HepG2 (cell line): ENCODE data around the gene CDH23. TPM values are rescaled to one million over a fixed set of nuclear protein-coding genes. Genes with fewer than 3 reads are reported as not detected.

Experiments
- ATAC-seq: fragments of 200-7000 bp; cut with Tn5 transposase; 3 replicates; pipeline ENCODE4 v1.9.1; 2020; ENCODE audit warnings: mild to moderate bottlenecking, moderate library complexity
- BruUV-seq: library from RNA; stranded (reverse); fragments of 400-500 nt; replicated peaks from 2 replicates; lab custom pipeline; 2021; lab: Mats Ljungman, UMichigan
- CTCF ChIA-PET: fragments of 300-600 bp; formaldehyde crosslinking; extraction: SDS; loops from one replicate; lab custom pipeline; 2021; ENCODE audit warnings: low total read pairs, inconsistent platforms, low intra/inter-chr PET ratio; lab: Yijun Ruan, JAX
- POLR2A ChIA-PET: fragments of 350-600 bp; sonication (Branson Sonifier 250); formaldehyde crosslinking; loops from one replicate; lab custom pipeline; 2020; ENCODE audit warnings: antibody characterized with exemption, inconsistent platforms; lab: Yijun Ruan, JAX
- DNase-seq: peaks from one replicate; pipeline ENCODE4 v3.0.0-alpha.2; 2015; ENCODE audit warnings: low spot score
- FAIRE-seq: peaks from 3 replicates; lab custom pipeline; 2011; peaks lifted over from hg19 to GRCh38; lab: Jason Lieb, UNC
- H2AFZ ChIP-seq: one replicate; pipeline ENCODE4 v1.6.1; 2011; ENCODE audit warnings: low read length, inconsistent platforms
- H3K27ac ChIP-seq: fragments of 300-600 bp; 3 replicates; pipeline ENCODE4 v1.8.0; 2011; ENCODE audit warnings: mixed run types, mild to moderate bottlenecking, mixed read lengths, low read length, inconsistent platforms; ENCODE audit not compliant: insufficient read depth; ENCODE audit errors: extremely low read length
- H3K27me3 ChIP-seq, 2 experiments: fragments of 200-600 bp in 1 of 2; 2 replicates in 1 of 2; 3 replicates in 1 of 2; pipeline versions ENCODE4 v1.6.0 to v1.8.0; 2011; ENCODE audit warnings: low read length in 2 of 2, mild to moderate bottlenecking in 2 of 2, moderate library complexity in 2 of 2, inconsistent platforms in 1 of 2; ENCODE audit not compliant: insufficient read depth in 2 of 2, control insufficient read depth in 1 of 2
- H3K36me3 ChIP-seq, 2 experiments: fragments of 200-600 bp in 1 of 2; replicated peaks in 1 of 2; 2 replicates in 1 of 2; 3 replicates in 1 of 2; pipeline versions ENCODE4 v1.5.1 to v1.8.0; 2011; ENCODE audit warnings: low read length in 2 of 2, inconsistent platforms in 1 of 2; ENCODE audit not compliant: insufficient read depth in 2 of 2, control insufficient read depth in 1 of 2
- H3K4me1 ChIP-seq: 2 replicates; pipeline ENCODE4 v1.5.1; 2012; ENCODE audit warnings: low read length, inconsistent platforms; ENCODE audit not compliant: insufficient read depth
- H3K4me2 ChIP-seq: 2 replicates; pipeline ENCODE4 v1.6.0; 2011; ENCODE audit warnings: low read depth, low read length, inconsistent platforms
- H3K4me3 ChIP-seq, 3 experiments: fragments of 200-600 bp in 1 of 3; sonication (generic), shearing (Covaris generic) in 1 of 3; replicated peaks in 1 of 3; 2 replicates each; pipeline ENCODE4 v1.5.1; 2011 to 2016; ENCODE audit warnings: low read length in 3 of 3, inconsistent platforms in 2 of 3, low read depth in 2 of 3, mild to moderate bottlenecking in 2 of 3, control low read depth in 1 of 3, mixed read lengths in 1 of 3; ENCODE audit not compliant: insufficient read depth in 1 of 3
- H3K79me2 ChIP-seq: one replicate; pipeline ENCODE4 v1.6.1; 2011; ENCODE audit warnings: low read length, inconsistent platforms; ENCODE audit not compliant: insufficient read depth
- H3K9ac ChIP-seq: 2 replicates; pipeline ENCODE4 v1.6.0; 2011; ENCODE audit warnings: mild to moderate bottlenecking, low read depth, low read length, inconsistent platforms; ENCODE audit not compliant: insufficient read depth
- H3K9me3 ChIP-seq: 2 replicates; pipeline ENCODE4 v1.5.1; 2012; ENCODE audit warnings: mild to moderate bottlenecking, low read length
- H4K20me1 ChIP-seq: 2 replicates; pipeline ENCODE4 v1.6.0; 2011; ENCODE audit warnings: inconsistent platforms, mild to moderate bottlenecking, low read length, moderate library complexity; ENCODE audit not compliant: insufficient read depth
- CAMTA2 ChIP-seq: sonication (generic); formaldehyde crosslinking; IDR thresholded peaks from 2 replicates; pipeline ENCODE4 v1.4.0; 2020; ENCODE audit warnings: mild to moderate bottlenecking, missing genetic modification reagents, borderline replicate concordance
- MAFG ChIP-seq: sonication (generic); formaldehyde crosslinking; IDR thresholded peaks from 2 replicates; pipeline ENCODE4 v1.5.1; 2020; ENCODE audit warnings: mild to moderate bottlenecking, missing genetic modification reagents
- MAZ ChIP-seq, 2 experiments: sonication (generic) in 1 of 2; formaldehyde crosslinking in 1 of 2; IDR thresholded peaks; 2 replicates each; pipeline versions ENCODE4 v1.5.0 to v1.6.1; 2012 to 2020; ENCODE audit warnings: low read depth in 2 of 2, mild to moderate bottlenecking in 2 of 2, borderline replicate concordance in 1 of 2, improper control_type of control experiment in 1 of 2, low read length in 1 of 2, missing genetic modification reagents in 1 of 2, moderate library complexity in 1 of 2
- RAD21 ChIP-seq: fragments of 450-650 bp; formaldehyde crosslinking; IDR thresholded peaks from 2 replicates; pipeline ENCODE4 v1.5.0; 2020; ENCODE audit warnings: mild to moderate bottlenecking
- SALL1 ChIP-seq: sonication (generic); formaldehyde crosslinking; IDR thresholded peaks from 2 replicates; pipeline ENCODE4 v1.8.0; 2022; ENCODE audit warnings: mild to moderate bottlenecking, missing genetic modification reagents
- SMC3 ChIP-seq: IDR thresholded peaks from 2 replicates; pipeline ENCODE4 v1.6.1; 2011; ENCODE audit warnings: low read length, improper control_type of control experiment
- TEAD3 ChIP-seq: optimal IDR thresholded peaks from 2 replicates; pipeline ENCODE3; 2016; ENCODE audit warnings: borderline replicate concordance
- ZBTB7B ChIP-seq: sonication (generic); formaldehyde crosslinking; IDR thresholded peaks from 2 replicates; pipeline ENCODE4 v1.4.0; 2020; ENCODE audit warnings: missing genetic modification reagents
- ZMYM4 ChIP-seq: sonication (generic); formaldehyde crosslinking; IDR thresholded peaks from 2 replicates; pipeline ENCODE4 v1.8.1; 2023; ENCODE audit warnings: mild to moderate bottlenecking, missing genetic modification reagents
- ZNF263 ChIP-seq: sonication (generic); formaldehyde crosslinking; IDR thresholded peaks from 2 replicates; pipeline ENCODE4 v1.4.0; 2020; ENCODE audit warnings: missing genetic modification reagents
- ZNF749 ChIP-seq: sonication (generic); formaldehyde crosslinking; IDR thresholded peaks from 2 replicates; pipeline ENCODE4 v1.8.0; 2022; ENCODE audit warnings: mild to moderate bottlenecking, missing genetic modification reagents, moderate library complexity, borderline replicate concordance
- WGBS: methylation state at CpG from one replicate; pipeline ENCODE4 v1.1.6; 2017; ENCODE audit warnings: low lambda C conversion rate; 5-methylcytosine and 5-hydroxymethylcytosine counted together
- in situ Hi-C: cut with HindIII; loops from 2 replicates; pipeline ENCODE4 v1.10.0; 2017; ENCODE audit warnings: low pct_unique_long_range_greater_than_20kb; ENCODE audit not compliant: extremely low pct_ligation_motif_present
- intact Hi-C: fragments of 100-400 bp; cut with micrococcal nuclease; formaldehyde crosslinking; loops from one replicate; pipeline ENCODE4 v1.10.0; 2022; ENCODE audit not compliant: unreplicated experiment
- polyA plus RNA-seq, 8 experiments: library from polyadenylated mRNA; depleted of rRNA in 3 of 8; stranded (reverse) in 7 of 8; unstranded in 1 of 8; fragments of >200 nt; fragmentation: Illumina TruSeq in 4 of 8; extraction: Trizol in 4 of 8; gene quantifications; 2 replicates each; pipeline versions ENCODE4 v1.2.1 to v1.2.3, GENCODE V29; 2011 to 2016; ENCODE audit warnings: low read depth in 4 of 8, missing spikeins in 1 of 8, mixed read lengths in 1 of 8; ENCODE audit not compliant: insufficient read depth in 1 of 8
- total RNA-seq, 5 experiments: library from RNA; depleted of rRNA; stranded (reverse); fragments of >200 nt; fragmentation: Illumina TruSeq; extraction: Trizol; gene quantifications; 2 replicates each; pipeline ENCODE4 v1.2.3, GENCODE V29; 2016; ENCODE audit warnings: low read depth in 1 of 5
- TF ChIP-seq, protein P1 (sequence below): sonication (generic); formaldehyde crosslinking; IDR thresholded peaks from 2 replicates; pipeline ENCODE4 v1.4.0; 2020; ENCODE audit warnings: missing genetic modification reagents, low read depth, mild to moderate bottlenecking, borderline replicate concordance
- TF ChIP-seq, protein P2 (sequence below): sonication (generic); formaldehyde crosslinking; IDR thresholded peaks from 2 replicates; pipeline ENCODE4 v1.4.0; 2020; ENCODE audit warnings: missing genetic modification reagents, borderline replicate concordance
- TF ChIP-seq, protein P3 (sequence below): sonication (generic); formaldehyde crosslinking; IDR thresholded peaks from 2 replicates; pipeline ENCODE4 v1.5.0; 2020; ENCODE audit warnings: mild to moderate bottlenecking, missing genetic modification reagents, moderate library complexity

The CDH23 gene
- total and polyA plus RNA-seq, 2 of the 13 experiments (the other 11 are each of a cell fraction or from before 2014, with no cell fraction given): 0.13 TPM; not detected in 1

DNA sequence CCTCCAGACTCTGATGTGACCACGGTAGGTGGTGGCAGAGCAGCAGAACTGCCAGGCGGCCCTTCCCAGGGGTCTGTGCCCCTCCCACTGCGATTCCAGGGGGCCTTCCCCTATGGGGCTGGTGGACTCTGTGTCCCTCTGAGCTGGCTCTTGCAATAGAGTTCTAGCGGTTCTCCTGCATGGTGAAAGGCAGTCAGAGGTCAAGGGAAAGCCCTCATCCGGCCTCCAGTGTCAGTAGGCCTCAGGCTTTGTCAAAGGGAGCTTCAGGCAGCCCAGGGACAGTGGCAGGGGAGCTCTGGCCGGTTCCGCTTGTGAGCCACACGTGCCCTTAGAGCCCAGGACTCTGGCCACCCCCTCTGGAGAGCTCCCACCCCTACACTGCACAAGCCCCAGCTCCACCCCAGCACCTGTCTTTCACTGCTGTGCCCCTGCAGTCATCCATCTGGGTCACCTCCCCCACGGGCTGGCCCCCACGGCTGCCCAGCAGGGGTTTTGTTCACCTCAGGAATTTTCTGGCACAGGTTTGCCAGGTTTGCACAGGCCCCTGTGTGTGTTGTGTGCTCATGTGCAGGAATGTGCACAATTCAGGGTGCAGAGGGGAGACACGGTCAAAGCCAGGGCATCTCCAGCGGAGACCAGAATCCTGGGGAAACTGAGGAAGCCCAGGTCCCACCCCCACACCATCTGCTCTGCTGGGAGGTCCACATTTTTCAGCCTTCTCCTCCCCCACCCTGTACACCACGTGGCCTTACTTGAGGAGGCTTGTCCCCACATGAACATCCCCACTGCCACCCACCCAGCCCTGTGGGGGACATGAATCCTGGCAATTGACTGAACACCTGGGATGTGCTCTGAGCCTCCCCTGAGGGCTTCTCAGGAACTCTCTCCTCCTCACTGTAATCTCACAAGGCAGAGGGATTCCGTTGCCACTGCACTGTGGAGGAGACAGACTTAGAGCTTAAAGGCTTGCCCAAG is 299.1 kb downstream of the CDH23 start (continued):
- no peak for TF ChIP-seq MAFG (CRISPR knock-in tag)
- TF ChIP-seq, protein P1, sequence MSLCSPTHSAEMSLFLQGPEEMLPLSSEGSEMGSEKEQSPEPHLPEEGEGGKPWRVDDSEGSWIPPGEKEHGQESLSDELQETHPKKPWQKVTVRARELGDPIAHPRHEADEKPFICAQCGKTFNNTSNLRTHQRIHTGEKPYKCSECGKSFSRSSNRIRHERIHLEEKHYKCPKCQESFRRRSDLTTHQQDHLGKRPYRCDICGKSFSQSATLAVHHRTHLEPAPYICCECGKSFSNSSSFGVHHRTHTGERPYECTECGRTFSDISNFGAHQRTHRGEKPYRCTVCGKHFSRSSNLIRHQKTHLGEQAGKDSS (CRISPR knock-in tag): no peak
- TF ChIP-seq, protein P2, sequence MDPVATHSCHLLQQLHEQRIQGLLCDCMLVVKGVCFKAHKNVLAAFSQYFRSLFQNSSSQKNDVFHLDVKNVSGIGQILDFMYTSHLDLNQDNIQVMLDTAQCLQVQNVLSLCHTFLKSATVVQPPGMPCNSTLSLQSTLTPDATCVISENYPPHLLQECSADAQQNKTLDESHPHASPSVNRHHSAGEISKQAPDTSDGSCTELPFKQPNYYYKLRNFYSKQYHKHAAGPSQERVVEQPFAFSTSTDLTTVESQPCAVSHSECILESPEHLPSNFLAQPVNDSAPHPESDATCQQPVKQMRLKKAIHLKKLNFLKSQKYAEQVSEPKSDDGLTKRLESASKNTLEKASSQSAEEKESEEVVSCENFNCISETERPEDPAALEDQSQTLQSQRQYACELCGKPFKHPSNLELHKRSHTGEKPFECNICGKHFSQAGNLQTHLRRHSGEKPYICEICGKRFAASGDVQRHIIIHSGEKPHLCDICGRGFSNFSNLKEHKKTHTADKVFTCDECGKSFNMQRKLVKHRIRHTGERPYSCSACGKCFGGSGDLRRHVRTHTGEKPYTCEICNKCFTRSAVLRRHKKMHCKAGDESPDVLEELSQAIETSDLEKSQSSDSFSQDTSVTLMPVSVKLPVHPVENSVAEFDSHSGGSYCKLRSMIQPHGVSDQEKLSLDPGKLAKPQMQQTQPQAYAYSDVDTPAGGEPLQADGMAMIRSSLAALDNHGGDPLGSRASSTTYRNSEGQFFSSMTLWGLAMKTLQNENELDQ (CRISPR knock-in tag): no peak
- TF ChIP-seq, all 625 proteins: peak for 14

DNA sequence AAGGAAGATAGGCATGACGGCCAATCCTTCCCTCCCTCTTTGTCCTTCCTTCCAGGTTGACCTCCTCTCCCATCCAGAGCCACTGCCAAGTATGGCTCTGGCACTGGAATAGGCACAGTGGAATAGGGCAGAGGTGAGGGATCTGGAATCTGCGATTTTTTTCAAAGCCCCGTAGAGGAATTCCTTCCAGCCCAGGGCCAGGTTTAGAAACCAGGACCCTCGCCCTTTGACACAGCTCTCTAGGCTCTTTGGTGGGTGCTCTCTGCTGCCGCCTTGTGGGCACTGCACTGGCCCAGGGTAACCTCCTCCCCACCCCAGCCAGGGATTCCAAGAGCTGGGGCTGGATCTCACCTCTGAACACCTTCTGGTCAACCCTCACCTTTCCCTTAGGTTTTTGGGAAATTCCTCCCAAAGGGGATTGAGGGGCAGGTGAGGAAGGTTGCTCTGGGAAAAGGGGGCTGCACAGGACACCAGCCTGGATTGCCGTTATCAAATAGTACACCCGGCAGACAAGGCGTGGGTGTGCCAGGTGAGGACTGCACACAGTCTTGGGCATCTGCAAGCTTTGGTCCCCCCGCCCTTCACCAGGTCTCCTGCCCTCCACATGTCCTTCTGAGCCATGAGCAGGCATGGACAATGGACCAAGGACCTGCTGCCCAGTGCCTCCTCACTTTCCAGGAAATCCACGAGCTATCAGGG is 300.1 kb downstream of the CDH23 start:
- no peak overlapping the region for H3K4me2 ChIP-seq
- ATAC-seq (peak; percentile 88), FAIRE-seq (no peak), DNase-seq (peak; percentile 33)
- no peaks in the 10 kb centered on the region for H3K36me3 ChIP-seq
- no peaks in the 10 kb centered on the region for H3K9me3 ChIP-seq
- no peak overlapping the region for H3K9ac ChIP-seq
- BruUV-seq: no TSS peak
- intact Hi-C loops (loop anchor here (1.0 kb wide), 1 partner anchor 116 kb away; no protein-coding TSS in a partner anchor), in situ Hi-C loops (no loop called here)
- 29% methylated on average over 9 of the region's 10 CpGs for WGBS
- CTCF ChIA-PET: interaction anchor here (1.2 kb wide), 1 partner anchor 116 kb away, joined by 4 read pairs; no protein-coding TSS in a partner anchor
- H3K79me2 ChIP-seq: no peaks in the 10 kb centered on the region
- H4K20me1 ChIP-seq: no peaks in the 10 kb centered on the region
- no peak overlapping the region for H3K4me3 ChIP-seq
- no peak overlapping the region for H3K27ac ChIP-seq
- H3K4me1 ChIP-seq: peaks cover 17% of the 10 kb centered on the region
- peaks cover 0 to 37% of the 10 kb centered on the region in 2 experiments; a peak in 3 of 5 replicates for H3K27me3 ChIP-seq
- no peak overlapping the region for H2AFZ ChIP-seq
- POLR2A ChIA-PET: no interaction called here
- TF ChIP-seq TEAD3: no peak
- no peak for TF ChIP-seq ZBTB7B (CRISPR knock-in tag)
- peak; percentile 60 for TF ChIP-seq RAD21 (CRISPR knock-in tag)
- TF ChIP-seq ZNF749 (CRISPR knock-in tag): 0 out of 2 replicates have a peak, but pooled peaks have one; percentile 25
- TF ChIP-seq SALL1: peak; percentile 12; the same call in 1 of the 2 replicates
- 0 out of 2 replicates have a peak, but pooled peaks have one; percentile 24 for TF ChIP-seq ZNF263
- TF ChIP-seq, protein P3, sequence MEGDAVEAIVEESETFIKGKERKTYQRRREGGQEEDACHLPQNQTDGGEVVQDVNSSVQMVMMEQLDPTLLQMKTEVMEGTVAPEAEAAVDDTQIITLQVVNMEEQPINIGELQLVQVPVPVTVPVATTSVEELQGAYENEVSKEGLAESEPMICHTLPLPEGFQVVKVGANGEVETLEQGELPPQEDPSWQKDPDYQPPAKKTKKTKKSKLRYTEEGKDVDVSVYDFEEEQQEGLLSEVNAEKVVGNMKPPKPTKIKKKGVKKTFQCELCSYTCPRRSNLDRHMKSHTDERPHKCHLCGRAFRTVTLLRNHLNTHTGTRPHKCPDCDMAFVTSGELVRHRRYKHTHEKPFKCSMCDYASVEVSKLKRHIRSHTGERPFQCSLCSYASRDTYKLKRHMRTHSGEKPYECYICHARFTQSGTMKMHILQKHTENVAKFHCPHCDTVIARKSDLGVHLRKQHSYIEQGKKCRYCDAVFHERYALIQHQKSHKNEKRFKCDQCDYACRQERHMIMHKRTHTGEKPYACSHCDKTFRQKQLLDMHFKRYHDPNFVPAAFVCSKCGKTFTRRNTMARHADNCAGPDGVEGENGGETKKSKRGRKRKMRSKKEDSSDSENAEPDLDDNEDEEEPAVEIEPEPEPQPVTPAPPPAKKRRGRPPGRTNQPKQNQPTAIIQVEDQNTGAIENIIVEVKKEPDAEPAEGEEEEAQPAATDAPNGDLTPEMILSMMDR (CRISPR knock-in tag): peak; percentile 83
- TF ChIP-seq SMC3: peak; percentile 59; the same call in 1 of the 2 replicates
- TF ChIP-seq ZMYM4 (CRISPR knock-in tag): no peak
- TF ChIP-seq CAMTA2 (CRISPR knock-in tag): no peak
- TF ChIP-seq MAZ (IDR thresholded peaks at IDR 0.05; ENCODE audit: borderline replicate concordance, low read depth, low read length): peak; percentile 27; the same call in 1 of the 2 replicates
- TF ChIP-seq MAZ (CRISPR knock-in tag; IDR thresholded peaks at IDR 0.05; ENCODE audit: low read depth): no peak
